GM19239 (cell line): Measurements from ENCODE around the gene ADAMTS9.

Experiments
- DNase-seq: peaks from one replicate; pipeline ENCODE4 v3.0.0; 2011; ENCODE audit warnings: low spot score; ENCODE audit not compliant: insufficient read length
- FAIRE-seq: peaks from 2 replicates; lab custom pipeline; 2011; peaks lifted over from hg19 to GRCh38; lab: Jason Lieb, UNC

Gene ADAMTS9

GRCh38 chr3:64621726-64622395 lies 65.9 kb downstream of the ADAMTS9 start:
- DNase-seq = no peak
- FAIRE-seq = no peak

- DNase-seq (no peak), FAIRE-seq (no peak)
These were observed 66.5 kb downstream of the ADAMTS9 start for GRCh38 chr3:64621275-64621674.

DNA sequence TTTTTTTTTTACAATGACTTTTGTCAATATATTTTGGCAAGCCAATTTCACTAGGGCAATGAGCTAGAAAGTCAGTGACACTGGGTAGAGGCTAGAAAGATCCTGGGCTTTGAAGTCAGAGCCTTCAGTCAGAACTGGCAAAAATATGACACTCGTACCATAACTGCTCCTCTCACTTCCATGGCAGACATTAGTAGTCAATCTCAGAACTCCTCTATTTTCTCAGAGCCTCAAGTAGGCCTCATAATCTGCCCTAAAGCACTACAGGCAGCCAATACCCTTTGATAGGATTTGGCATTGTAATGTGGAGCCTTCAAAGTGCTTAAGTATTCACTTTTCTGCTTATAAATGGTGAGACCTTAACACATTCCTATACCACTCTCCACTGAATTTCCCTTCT lies 67.8 kb downstream of the ADAMTS9 start:
- FAIRE-seq = no peak
- DNase-seq = no peak

GRCh38 chr3:64619216-64619615 lies 68.6 kb downstream of the ADAMTS9 start:
- FAIRE-seq (no peak), DNase-seq (no peak)

GRCh38 chr3:64617610-64618009 lies 70.2 kb downstream of the ADAMTS9 start:
- DNase-seq = no peak
- FAIRE-seq = no peak

GRCh38 chr3:64616953-64617352 lies 70.8 kb downstream of the ADAMTS9 start:
- DNase-seq (no peak), FAIRE-seq (no peak)

- DNase-seq (no peak), FAIRE-seq (no peak)
These were observed 74.8 kb downstream of the ADAMTS9 start for GRCh38 chr3:64612916-64613526.

DNA sequence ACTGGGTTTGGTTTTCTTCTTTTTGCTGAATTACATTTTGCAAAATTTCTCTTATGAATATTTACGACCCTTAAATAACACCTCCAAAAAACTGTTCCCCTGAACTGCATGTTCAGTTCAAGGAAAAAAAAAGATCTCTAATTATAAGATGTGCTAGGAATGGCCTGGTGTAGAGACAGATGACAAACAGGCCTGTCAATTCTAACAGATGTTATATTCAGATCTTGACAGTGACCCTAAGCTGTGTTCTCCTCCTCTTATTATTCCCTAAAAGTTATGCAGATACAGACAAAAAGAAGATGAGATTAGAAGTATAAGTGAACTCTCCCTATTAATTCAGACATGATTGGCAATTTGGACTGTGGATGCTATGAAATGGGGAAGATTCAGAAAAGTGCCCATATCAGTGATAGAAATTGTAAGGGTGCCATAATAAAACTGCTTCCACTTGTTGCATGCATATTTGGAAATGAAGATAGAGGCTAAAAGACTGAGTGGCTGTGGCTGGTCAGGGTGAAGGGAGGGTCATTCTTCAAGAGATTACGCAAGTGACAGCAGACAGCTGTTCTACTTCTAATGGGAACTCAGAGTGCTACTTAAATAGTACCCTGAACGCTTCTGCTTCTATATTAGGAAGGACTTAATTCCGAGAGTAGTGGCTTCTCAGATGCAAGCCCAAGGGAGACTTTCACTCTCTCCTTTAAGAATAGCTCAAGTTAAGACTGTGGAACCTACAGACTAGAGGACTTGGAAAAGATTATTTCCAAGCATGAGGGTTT lies 75.5 kb downstream of the ADAMTS9 start:
- no peak for DNase-seq
- no peak for FAIRE-seq

- FAIRE-seq (no peak), DNase-seq (no peak)
These were observed 79.1 kb downstream of the ADAMTS9 start for GRCh38 chr3:64608741-64609140.

DNA sequence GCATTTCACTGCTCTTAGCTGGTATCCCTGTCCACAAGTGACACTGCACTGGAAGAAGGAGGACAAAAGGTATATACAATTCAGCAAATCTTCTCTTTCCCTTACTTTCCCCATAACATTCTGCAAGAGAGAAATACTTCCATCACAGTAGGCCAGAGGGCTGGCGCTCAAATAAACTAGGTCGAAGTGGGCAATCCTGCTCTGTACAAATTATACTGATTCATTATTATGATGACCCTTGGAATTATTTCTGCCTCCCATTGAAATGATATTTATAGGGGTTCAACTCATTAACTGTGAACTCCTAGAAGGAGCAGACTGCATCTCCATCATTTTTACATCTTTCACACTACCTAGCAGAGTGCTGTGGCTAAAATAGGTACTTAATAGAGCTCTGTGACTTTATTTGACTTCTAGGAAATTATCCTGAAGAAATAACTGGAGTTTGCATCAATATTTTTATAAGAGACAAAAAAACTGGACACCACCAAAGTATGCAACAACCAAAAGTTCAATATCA lies 80.7 kb downstream of the ADAMTS9 start:
- FAIRE-seq (no peak), DNase-seq (no peak)

GRCh38 chr3:64604313-64604712 lies 83.5 kb downstream of the ADAMTS9 start:
- no peak for FAIRE-seq
- no peak for DNase-seq

DNA sequence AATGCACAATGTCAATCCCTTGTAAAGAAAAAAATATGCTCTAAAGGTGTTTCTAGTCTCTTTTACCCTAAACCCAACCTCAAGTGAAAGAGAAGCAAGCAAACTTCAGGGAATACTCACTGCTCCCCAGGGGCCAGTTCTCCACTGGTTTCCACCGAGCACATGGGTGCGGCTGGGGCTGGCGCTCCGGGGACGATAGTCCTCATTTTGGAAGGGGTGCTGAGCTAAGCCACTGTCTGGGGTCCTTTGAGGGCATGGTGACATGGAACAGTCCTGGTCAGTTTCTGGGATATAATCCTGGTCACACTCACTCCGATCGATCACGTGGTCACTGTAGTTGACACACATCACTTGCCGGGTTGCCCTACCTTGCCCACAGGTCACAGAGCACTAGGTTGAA lies 86.0 kb downstream of the ADAMTS9 start:
- no peak for FAIRE-seq
- no peak for DNase-seq

- FAIRE-seq (no peak), DNase-seq (no peak)
These were observed 87.4 kb downstream of the ADAMTS9 start for GRCh38 chr3:64600246-64600950.

DNA sequence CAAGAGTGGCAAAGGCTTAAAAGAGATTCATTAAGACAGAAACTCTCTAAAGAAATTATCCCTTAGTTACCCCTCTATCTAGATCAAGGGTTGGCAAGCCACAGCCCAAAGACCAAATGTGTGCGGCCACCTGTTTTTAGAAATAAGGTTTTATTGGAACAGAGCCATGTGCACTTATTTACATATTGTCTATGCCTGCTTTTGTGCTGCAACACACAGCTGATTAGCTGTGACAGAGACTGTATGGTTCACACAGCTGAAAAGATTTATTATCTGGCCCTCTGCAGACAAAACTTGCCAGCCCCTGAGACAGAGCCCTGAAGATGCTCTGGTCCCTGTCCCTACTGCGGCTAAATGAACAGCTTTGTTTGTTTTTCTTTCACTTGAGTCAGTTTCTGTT lies 88.1 kb downstream of the ADAMTS9 start:
- FAIRE-seq = no peak
- DNase-seq = no peak

GRCh38 chr3:64595253-64595694 lies 92.5 kb downstream of the ADAMTS9 start:
- FAIRE-seq (no peak), DNase-seq (no peak)

DNA sequence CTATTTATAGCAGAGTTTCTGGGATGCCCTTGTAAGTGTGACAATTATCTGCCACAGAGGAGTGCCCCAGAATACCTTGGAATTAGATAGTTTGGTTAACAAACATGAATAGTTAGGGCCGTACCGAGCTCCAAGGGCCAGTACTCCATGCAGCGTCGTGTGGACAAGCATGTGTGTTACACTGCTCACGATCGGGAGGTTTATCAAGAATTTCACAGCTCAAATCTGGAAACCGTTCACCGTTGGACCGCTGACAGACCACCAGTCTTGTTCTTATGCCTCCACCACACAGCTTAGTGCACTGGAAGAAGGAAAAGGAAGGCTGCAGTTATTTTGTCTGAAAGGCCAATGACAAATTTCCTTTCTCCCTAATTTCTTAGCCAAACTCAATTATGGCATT lies 93.7 kb downstream of the ADAMTS9 start:
- DNase-seq (no peak), FAIRE-seq (no peak)

- DNase-seq = no peak
These were observed 94.5 kb downstream of the ADAMTS9 start for GRCh38 chr3:64593350-64593749.

DNA sequence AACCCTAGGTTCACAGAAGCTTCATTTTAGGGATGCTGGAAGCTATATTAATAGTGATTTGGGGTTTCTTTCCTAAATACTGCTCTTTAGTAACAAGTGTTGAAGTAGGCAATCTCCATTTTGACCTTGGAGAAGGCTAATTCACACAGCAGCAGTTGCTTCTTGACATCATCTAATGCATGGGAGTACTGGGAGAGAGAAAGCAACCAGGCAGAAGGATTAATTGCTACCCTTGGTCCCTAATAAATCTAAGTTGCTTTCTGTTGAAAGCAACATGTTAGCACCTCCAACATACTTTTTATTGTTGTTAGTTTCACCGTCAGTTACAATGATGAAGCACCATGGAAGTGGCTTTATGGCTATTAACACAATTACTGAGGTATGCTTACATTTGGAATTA lies 96.2 kb downstream of the ADAMTS9 start:
- DNase-seq = no peak
- FAIRE-seq = no peak

More at GRCh38 chr3:64593350-64593749, 94.5 kb downstream of the ADAMTS9 start:
- no peak for FAIRE-seq

- no peak for FAIRE-seq
These were observed 99.4 kb downstream of the ADAMTS9 start for GRCh38 chr3:64588380-64588779.

DNA sequence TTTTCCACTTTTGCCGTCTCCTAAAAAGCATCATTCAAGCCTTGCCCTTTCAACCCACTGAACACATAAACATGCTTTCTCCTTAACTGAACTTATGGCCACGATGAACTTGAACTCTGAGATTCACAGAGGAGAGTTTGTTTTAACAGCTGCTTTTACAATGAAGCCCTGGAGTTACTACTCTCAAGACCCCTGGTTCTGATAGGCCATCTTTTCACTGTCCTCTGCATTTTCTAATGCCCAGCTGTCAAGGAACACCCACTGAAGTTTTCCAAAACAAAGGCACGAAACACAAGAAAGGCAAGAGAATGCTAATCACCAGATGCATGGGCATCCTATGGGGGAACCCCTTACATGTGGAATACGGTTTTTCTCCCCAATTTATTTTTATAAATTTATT lies 100.8 kb downstream of the ADAMTS9 start:
- no peak for FAIRE-seq

More at GRCh38 chr3:64588380-64588779, 99.4 kb downstream of the ADAMTS9 start:
- DNase-seq = no peak

More for the DNA sequence above, 100.8 kb downstream of the ADAMTS9 start:
- no peak for DNase-seq
